Stimulated activated CD8-positive, alpha-beta memory T cell treated with anti-CD3 and anti-CD28 coated beads, Interleukin-4, amount 100 ng/mL, for 48 hours (primary cell): ENCODE results near the gene PRDM11.
"Not testable (repeated sequence)": the region's sequence is repeated elsewhere in the genome, so short reads cannot be mapped to it uniquely, and the experiment has no call there.

ENCODE experiments used
- DNase-seq: peaks from one replicate; pipeline ENCODE4 v3.0.0-alpha.2; 2020

Gene PRDM11

DNA sequence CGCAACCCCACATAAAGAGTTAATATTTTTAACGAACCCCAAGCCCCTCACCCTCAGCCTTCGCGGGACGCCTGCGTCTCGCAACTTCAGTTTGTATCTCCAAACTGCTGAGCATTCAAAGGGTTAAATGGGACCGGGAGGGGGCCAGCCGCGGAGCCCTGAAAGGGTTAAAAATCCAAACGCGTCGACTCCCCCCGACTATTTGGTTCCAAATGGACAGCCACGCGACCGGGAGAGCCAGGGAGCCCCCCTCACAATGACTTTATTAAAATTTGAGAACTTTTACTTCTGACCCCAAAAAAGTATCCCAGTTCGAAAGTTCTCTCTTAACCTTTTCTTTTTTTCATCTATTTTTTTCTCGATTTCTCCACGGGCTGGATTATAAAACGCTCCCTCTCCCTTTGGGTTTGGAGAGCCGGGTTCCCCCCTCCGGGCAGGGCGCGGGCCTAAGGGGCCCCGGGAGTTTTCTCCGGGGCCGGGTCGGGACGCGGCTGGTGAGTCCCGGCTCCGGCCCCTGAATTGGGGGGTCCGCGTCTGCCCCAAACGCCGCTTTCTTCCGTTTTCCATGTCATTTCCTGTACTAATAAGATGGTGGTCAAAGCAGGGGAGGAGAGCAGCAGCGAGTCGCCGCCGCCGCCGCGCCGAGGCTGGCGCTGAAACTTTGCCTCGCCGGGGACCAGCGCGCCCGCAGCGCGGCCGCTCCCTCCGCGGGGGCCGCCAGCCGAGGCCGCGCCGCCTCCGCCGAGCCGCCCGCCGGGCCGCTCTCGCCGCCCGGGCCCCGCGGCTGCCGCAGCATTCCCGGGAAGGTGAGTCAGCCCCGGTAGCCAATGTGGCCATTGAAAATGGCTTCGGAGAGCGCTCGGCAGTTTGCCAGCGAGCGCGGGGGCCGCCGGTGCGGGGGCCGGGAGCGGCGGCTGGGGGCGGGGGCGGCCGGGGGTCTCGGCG, at the start of gene PRDM11:
Gene PRDM11, plus strand, starts transcription at position 568 of the 945 bp plus-strand sequence. CDS start 35,128 bp downstream, outside the sequence.
- peak; percentile 64 for DNase-seq

DNA sequence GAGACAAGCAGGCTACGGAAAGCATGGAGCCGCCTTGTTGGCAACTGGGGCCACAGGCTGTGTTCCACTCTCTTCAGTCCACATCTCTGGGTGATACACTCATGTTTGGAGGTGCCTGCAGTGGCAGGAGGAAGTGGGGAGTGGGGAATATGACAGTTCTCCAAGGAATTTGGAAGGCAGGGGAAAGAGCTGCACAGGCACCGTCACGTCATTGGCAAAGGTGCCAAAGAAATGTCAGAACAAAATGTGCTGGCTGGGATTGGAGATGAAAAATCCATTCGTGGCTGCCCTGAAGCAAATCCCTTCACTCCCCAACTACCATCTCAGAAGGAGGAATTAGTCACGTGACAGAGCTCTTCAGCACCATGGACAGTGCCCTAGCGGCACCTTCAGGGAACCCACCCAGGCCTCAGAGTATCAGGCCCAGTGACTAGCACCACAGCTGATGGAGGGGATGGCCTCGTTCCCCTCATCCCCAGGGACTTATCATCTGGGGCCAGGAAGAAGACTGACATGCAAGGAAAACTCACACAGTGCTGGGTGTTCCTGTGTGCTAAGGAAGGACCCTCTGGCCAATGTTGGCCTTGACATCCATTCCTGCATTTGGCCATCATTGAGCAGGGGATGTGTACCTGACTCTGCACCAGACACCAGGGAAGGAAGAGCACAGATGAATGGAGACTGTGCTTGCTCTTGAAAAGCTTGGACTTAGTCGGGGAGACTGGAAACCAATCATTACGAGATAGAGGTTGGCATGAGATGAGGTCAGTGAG, 48.5 kb upstream of the PRDM11 start:
- peak; percentile 68 for DNase-seq

DNA sequence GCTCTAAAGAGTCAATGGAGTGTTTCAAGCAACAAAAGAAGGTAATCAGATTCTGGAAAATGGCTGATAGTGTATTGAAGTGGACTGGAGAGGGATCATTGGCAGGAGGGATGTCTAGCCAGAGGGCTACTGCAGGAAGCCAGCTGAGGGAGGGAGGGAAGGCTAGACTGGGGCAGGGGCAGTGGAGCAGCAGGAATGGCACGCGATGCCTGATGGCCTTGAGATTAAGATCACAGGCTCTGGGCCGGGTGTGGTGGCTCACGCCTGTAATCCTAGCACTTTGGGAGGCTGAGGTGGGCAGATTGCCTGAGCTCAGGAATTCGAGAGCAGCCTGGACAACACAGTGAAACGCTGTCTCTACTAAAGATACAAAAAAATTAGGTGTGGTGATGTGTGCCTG, 47.5 kb upstream of the PRDM11 start:
- no peak for DNase-seq

DNA sequence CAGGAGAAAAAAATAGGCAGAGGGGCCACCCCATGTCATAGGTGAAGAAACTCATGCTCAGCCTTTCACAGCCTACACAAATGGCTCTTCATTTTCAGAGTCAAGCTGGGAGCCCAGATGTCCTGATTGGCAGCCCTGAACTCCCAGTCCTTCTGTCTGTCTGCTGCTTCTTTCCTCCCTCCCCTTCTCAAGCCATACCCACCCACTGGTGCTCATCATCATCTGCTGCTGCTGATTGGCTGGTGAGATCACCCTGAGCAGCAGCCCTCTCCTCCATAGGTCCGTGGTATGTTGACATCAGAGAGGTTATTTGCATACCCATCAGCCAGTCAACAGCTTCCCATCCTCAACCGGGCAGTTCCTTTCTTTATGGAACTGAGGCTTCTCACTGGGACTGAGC, 46.1 kb upstream of the PRDM11 start:
- no peak for DNase-seq

DNA sequence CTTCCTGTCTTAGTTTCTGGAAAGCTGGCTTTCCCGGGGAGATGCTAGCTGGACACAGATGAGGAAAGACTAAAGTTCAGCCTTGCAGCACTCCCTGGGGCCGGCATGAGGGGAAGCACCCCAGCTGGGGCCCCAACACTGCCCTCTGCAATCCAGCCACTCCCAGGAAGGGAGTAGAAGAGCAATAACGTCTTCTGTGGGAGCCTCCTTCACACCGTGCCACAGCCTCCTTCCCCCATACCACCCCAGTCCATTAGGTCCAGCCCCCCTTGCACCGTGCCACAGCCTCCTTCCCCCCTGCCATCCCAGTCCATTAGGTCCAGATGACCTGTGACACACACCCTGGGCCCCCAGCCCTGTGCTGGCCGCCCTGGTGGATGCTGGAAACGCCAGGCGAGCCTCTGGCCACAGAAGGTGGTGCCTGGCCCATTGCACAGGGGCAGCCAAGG, 44.1 kb upstream of the PRDM11 start:
- DNase-seq, result no peak

DNA sequence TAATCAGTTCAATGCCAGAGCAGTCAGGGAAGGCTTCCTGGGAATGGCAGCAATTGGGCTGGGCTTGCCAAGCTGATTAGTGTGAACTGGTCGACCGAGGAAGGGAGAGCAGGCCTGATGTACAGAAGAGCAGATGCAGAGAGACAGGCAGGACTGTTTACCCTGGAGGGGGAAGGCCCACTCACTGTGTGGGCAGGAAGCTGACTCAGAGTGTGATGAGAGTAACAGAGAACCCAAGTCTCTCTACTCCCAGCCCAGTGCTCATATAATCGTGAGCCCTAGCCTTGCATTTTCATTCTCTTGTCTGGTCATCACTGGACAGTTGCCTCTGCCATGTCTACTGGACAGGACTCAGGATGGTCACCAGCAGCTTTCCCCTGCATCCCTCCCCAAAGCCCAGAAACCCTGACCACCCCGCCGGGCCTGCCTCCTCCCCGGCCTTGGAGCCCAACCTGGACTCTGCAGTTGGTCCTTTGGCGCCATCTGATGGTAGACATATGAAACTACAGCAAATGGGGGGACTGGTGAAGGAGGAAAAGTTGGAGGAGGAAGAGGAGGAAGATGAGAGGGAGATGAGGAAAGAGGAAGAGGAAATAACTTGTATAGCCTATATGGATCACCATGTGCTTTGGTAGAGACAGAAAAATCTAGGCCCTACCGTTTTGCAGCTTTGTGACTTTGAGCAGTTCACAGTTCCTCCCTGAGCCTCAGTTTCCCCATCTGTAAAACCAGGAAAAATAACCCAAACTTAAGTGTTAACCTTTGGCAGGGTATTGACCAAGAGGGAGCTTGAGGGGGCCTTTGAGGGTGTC, 43.4 kb upstream of the PRDM11 start:
- peak; percentile 71 for DNase-seq

DNA sequence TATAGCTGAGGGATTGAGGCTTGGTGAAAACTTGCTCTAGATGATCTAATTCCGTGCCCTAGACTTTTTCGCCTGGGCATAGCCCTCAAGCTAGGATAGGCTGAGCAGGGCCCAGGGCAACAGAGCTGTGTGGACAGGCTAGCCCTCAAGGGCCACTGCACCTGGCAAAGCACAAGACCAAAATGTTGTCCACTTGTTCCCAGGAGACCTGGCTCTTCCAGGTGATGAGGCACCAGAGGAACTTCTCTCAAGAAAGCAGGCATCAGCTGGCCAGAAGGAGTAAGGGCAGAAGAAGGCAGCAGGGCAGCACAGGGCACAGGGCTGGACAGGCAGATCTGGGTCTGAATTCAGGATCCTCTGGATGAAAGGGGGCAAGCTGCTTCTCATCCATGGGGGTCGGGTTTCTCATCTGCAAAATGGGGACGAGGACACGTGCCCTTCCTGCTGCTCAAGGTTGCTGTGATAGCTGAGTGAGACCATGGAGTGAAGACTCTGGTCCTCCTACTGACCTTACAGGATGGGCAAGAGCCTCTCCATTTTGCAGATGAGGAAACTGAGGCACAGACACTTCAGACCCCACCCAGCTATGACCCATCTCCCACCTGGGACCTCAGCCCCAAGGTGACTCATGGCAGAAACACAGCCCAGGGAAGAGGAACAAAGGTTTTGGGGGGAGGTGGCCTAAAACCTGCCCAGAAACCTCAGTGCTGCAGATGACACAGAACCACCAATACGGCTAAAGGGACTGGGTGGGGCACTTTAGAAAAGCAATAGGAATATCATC, 42.2 kb upstream of the PRDM11 start:
- no peak for DNase-seq

DNA sequence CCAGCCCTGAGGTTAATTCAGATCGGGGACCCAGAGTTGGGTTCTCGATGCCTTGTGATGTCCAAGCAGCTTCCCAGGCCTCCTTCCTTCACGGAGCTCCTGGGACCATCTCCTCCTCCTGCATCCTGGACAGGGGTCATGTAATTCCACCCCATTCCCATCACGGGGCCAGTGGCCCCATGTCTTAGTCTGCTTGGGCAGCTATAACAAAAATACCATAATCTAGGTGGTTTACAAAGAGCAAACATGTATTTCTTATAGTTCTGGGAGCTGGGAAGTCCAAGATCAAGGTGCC, 41.7 kb upstream of the PRDM11 start:
- DNase-seq, result no peak

DNA sequence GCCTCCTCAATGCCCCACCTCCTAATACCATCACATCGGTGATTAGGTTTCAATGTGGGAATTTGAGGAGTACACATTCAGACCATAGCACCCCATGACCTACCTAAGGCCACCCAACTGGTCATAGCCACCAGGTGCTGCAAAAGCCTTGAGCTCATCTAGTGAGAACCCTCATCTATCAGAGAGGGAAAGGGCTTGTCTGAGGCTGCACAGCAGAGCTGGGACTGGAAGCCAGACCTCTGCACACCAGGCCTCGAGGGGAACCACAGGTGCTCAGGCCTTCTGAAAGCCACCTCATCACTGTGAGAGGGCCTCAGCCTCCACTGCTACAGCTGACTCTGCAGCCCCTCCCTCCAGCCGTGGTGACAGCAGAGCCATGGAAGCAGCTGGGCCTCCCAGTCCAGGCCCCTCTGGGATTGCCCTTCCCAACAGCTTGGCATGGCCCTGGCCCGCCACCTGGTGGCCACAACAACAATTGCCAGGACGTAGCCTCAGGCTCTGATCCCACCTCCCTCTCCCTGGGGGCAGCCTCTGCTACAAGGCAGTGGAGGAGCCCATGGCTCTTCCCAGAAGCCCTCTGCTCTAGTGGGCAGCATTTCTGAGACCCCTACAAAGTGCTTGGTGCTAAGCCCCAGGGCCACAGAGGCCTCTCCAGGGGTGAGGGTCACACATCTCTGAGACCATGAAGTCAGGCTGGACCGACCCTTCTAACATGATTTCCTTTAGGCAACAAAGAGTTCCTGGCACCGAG, 41.0 kb upstream of the PRDM11 start:
- peak; percentile 77 for DNase-seq

DNA sequence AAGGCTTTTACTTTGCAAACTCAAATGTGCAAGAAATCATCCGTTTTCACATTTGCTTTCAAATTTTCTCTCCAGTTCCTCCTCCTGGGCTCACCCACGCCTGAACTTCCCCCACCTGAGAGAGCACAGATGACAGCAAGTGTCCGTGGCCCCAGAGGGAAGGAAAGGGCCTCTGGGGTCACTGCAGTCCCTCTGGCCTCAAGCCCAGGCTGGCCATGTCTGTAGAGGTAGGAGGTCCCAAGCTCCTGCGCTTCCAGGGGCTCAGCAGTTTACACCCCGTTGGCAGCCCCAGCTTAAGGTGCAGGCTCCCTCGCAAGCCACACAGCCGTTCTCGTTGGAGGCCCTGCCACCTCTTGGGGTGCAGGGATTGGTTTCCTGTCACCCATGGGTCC, 40.5 kb upstream of the PRDM11 start:
- DNase-seq, result no peak

DNA sequence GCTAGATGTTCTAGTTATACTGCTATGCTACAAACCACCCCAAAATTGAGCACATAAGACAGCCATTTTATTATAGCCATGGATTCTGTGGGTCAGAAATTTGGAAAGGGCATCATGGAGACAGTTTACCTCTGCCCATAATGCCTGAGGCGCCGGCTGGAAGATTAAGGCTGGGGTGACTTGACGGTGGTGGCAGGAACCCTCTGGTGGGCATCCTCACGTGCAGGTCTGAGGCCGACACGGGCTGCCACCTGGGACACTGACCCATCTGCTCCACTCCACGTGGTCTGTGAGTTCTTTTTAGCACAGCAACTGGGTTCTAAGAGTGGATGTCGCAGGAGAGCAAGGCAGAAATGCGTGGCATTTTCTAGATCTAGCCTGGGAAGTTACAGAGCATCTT, 40.0 kb upstream of the PRDM11 start:
- DNase-seq, result no peak

DNA sequence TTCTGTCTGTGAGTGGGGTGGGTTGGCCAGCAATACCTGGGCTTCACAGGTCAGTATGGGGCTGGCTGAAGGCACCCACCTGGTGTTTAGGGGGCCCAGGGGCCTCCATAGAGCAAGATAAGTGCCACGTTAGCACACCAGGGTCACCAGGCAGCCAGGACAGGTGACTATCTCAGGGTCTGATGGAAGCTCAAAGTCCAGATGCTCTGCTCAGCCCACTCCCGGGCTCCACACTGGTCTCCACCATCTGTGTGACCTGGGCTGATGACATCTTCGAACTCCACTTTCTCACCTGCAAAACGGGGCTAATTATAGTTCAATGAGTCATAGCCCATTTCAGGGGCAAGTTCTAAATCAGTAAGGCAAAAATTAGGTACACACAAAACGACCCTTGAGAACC, 39.4 kb upstream of the PRDM11 start:
- DNase-seq, result no peak

DNA sequence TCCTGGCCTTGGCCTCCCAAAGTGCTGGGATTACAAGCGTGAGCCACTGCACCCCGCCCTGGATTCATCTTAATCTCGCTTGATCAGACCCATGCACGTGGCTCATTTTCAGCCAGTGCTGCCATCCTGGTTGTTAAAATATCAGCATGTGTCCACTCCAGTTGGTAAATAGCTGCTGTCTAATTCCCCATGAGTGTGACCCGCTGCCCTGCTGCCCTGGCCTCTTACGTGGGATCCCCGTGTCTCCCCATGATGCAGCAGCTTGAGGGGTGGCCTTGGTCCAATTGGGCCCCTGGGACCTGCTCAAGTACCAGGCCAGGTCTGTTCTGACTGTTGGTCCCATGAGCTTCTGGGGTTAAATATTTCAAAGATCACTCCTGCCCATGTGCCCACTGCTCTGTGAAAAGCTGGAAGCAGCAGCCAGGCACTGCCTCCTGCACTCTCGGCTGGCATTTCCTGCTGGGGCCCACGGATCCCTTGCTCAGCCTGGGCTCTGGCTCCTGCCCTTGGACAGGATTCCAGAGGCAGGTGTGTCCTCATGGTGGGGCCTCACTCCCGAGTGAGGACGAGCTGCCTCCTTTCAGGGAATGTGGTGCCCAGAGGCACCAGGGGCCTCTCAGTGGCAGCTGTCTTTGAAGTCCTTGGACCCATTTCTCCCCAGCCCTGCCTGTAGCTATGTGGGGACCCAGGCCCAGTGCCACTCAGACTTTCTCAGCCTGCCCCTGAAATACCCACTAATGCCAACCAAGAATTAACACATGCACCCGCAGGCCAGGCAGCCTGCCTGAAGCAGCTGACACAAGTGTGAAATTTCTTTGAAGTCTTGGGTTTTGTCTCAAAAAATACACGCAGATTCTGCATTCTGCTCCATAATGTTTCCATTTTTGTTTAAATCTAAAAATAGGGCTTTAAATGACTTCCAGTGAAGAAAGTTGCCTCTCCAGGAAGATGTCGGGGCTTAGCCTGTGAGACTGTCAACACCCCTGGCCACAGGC, 38.1 kb upstream of the PRDM11 start:
- no peak for DNase-seq

DNA sequence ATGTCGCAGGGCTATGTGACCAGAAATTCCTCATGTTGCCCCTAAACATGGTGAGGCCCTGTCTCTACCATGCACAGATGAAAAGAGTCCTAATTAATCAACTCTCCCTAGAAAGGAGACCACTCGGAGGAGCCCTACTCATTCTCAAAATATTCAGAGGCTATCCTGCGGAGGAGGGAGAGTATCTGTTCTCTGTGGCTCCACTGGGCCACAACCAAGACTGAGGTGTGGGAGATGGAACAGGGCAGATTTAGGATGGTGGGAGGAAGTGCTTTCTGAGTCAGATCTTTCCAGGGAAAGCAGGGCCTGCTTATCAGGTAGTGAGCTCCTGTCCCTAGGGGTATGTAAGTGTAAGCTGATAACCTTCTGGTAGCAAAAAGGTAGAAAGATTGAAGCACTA, 37.0 kb upstream of the PRDM11 start:
- no peak for DNase-seq

DNA sequence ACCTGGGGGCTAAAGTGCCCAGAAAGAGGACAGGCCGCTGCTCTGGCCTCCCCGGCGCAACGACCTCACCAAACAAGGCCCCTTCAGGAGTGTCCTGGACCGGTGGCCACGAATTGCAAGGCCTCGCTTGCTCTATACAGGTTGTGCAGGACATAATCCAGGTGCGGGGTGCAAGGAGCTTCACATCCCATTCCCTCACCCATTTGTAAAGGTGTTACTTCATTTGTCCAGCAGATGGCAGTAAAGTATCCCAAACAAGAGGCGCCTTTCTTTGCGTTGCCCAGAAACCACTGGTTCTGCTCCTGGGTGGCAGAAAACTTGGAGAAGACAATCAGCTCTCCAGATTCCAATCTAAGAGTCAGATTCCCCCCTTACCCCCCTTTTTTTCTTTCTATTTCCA, 35.9 kb upstream of the PRDM11 start:
- no peak for DNase-seq

DNA sequence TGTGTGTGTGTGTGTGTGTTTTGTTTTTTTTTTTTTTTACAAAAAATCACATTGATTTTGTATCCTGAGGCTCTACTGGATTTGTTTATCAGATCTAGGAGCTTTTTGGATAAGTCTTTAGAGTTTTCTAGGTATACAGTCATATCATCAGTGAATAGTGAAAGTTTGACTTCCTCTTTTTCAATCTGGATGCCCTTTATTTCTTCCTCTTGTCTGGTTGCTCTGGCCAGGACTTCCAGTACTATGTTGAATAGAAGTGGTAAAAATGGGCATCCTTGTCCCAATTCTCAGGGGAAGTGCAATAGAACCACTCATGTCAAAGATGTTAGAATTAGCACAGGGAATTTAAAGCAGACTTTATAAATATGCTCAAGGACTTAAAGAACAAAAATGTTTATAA, 32.6 kb upstream of the PRDM11 start:
- DNase-seq, result no peak

DNA sequence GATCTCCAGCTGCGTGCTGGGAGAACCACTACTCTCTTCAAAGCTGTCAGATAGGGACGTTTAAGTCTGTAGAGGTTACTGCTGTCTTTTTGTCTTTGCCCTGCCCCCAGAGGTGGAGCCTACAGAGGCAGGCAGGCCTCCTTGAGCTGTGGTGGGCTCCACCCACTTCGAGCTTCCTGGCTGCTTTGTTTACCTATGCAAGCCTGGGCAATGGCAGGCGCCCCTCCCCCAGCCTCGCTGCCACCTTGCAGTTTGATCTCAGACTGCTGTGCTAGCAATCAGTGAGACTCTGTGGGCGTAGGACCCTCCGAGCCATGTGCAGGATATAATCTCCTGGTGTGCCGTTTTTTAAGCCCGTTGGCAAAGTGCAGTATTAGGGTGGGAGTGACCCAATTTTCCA, 18.6 kb upstream of the PRDM11 start:
- DNase-seq, result not testable (repeated sequence)

DNA sequence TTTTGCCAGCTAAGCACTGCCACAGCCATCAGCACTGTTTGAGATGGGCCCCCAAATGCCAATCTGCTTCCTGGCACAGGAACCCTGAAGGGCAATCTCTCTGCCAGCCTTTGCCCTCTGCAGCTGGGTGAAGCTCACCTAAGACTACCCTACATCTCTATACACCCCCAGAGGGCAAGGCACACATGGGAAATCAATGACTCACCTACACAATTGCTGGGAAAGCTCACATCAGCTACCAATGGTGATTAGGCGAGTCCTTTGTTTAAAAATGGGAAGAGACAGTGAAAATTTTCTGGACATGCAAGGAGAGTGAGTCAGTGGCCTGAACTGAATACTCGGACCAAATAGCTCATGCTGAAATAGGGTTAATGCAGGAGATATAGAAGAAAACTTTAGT, 12.6 kb upstream of the PRDM11 start:
- DNase-seq, result no peak

DNA sequence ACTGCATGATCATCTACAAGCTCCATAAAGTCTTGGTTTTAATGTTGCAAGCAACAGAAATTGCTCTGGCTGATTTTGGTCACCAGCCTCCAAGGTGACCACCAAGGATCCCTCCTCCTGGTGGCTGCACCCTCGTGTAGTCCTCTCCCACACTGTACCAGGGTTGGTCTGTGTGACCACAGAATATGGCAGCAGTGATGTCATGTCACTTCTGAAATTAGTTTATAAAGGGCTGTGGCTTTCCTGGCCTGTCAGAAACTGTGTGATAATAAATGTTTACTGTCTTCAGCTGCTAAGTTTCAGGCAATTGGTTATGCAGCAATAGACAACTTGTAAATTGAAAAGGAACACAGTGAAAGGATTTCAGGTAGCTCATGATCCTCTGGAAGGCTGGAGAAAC, 5.3 kb upstream of the PRDM11 start:
- no peak for DNase-seq

DNA sequence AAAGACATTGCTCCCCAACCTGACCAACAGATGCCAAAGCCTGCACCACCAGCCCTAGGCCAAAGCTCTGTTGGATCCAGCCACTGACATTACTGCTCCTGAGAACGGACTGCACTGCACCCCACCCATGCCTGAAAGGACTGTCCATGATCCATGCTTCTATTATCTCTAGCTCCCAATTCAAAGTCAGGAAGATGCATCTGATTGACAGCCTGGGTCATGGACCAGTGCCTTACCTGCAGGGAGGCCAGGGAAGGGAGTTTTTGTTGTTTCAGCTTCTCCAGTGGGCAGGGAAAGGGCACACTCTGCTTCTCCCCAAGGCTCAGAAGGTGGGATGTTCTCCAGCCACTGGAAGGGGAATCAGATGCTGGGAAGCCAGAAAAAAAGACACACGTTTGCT, 4.8 kb upstream of the PRDM11 start:
- no peak for DNase-seq
